ENCODE data around the gene KRT76.

- TF ChIP-seq EZH2 (IDR thresholded peaks at IDR 0.05; ENCODE audit: low read depth, unreplicated experiment) (no peak), CTCF (conservative IDR thresholded peaks at IDR 0.05; ENCODE audit: low read depth in 2 of 2) (no peak), REST (IDR thresholded peaks at IDR 0.05; ENCODE audit: unreplicated experiment) (no peak), EZH2phosphoT487 (IDR thresholded peaks at IDR 0.05; ENCODE audit: unreplicated experiment) (no peak), POLR2AphosphoS5 (IDR thresholded peaks at IDR 0.05; ENCODE audit: low read depth) (no peak), ZNF331 (CRISPR knock-in tag; IDR thresholded peaks at IDR 0.05; ENCODE audit: low read depth) (no peak), ETS1 (IDR thresholded peaks at IDR 0.05) (no peak), ZNF462 (CRISPR knock-in tag; IDR thresholded peaks at IDR 0.05) (no peak), JUNB (IDR thresholded peaks at IDR 0.05; ENCODE audit: unreplicated experiment) (no peak), NANOG (IDR thresholded peaks at IDR 0.05; ENCODE audit: borderline replicate concordance) (no peak)
These were observed 41.8 kb upstream of the KRT76 start for GRCh38 chr12:52818887-52819420.

Data from GM23338 (cell line).